CD4-positive, alpha-beta T cell treated with Interleukin-6 at 100 ng/mL for 8 hours (primary cell): ENCODE measurements around the gene KAT8.
"Not testable (repeated sequence)": the region's sequence is repeated elsewhere in the genome, so short reads cannot be mapped to it uniquely, and the experiment has no call there.

ENCODE experiments used
- DNase-seq: peaks from one replicate; pipeline ENCODE4 v3.0.0-alpha.2; 2020; ENCODE audit warnings: mixed read lengths, low spot score

KAT8 gene

DNA sequence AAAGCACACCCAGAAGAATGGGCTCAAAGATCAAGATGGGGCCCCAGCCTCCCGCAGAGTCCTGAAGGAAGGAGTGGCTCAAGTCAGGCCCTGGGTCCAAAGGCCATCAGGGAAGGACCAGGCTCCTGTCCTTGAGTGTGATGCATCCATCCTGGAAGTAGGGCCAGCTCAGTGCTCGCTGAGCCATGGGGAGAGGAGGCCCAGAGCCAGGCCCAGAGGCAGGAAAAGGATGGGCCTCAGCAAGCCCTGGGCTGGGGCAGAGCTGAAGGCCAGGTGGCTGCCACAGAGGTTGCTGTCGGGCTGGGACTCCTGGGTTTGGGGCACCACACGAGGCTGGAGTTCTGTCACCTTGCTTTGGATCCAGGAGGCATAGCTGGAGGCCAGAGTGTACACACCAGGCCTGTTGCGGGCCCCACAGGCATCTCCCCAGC, 14.4 kb downstream of the KAT8 start:
- no peak for DNase-seq

DNA sequence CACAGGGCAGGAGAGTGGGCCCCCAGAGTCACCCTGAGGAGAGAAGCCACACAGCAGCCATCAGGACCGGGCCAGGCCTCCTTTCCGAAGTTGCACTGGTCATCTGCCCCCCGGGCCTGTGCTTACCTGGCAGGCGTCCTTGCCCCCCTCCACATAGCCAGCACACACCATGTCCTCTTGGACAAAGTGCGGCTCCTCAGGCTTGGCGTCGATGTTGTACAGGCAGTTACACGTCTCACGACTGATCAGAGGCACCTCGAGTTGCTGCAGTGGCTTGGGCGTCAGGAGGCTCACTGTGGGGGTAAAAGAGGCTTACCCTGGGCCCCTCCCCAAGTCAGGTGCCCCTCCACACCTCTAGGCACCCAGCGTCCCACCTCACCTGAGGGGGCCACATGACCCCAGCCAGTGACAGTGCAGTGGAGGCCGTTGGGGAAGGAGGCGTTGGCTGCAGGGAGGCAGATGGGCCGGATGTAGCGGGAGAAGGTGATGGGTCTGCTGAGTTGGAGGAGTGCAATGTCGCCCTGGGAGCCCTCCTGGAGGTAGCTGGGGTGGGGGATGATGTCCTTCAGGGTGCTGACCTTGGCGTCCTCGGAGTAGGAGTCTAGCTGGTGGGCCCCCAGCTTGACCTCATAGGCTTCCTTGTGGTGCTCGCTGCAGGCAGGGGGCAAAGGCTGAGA, 15.0 kb downstream of the KAT8 start:
- DNase-seq: no peak

DNA sequence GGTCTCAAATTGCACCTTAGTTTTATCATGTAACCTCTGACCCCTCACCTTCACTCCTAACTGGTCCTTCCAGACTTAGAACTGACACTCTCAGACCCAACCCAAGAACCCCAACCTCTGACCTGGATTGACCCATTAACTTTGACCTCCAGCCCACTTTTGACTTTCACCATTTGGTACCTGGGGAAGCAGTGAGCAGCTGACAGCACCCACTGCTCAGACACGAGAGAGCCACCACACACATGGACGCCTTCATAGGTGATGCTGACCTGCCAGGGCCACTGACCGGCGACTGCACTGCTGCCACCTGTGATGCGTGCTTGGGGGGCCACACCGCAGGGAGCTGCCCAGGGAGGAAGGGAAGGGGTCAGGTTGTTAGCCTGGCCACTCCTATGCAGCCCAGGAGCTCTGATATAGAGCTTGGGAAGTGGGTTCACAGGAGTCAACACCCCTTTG, 15.6 kb downstream of the KAT8 start:
- no peak for DNase-seq

DNA sequence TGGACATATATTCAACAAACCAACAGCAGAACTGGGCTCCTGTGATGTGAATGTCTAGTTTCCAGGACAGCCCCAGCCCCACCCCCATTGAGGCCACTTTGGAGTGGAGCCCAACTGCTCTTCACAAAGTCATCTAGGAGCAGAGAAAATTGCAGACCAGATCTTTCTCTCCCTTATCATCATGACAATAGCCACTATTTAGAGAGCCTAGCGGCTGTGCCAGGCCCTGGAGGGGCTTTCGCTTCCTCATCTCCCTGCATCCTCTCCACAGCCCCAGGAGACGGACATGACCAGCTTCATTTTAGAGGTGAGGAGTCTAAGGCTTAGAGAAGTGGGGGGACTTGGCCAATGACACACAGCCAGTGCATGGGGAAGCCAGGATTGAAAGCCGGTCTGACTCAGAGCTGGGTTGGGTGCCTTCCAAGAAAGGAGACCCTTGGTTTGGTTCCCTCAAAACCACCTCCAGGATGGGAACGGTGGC, 16.7 kb downstream of the KAT8 start:
- DNase-seq: no peak

DNA sequence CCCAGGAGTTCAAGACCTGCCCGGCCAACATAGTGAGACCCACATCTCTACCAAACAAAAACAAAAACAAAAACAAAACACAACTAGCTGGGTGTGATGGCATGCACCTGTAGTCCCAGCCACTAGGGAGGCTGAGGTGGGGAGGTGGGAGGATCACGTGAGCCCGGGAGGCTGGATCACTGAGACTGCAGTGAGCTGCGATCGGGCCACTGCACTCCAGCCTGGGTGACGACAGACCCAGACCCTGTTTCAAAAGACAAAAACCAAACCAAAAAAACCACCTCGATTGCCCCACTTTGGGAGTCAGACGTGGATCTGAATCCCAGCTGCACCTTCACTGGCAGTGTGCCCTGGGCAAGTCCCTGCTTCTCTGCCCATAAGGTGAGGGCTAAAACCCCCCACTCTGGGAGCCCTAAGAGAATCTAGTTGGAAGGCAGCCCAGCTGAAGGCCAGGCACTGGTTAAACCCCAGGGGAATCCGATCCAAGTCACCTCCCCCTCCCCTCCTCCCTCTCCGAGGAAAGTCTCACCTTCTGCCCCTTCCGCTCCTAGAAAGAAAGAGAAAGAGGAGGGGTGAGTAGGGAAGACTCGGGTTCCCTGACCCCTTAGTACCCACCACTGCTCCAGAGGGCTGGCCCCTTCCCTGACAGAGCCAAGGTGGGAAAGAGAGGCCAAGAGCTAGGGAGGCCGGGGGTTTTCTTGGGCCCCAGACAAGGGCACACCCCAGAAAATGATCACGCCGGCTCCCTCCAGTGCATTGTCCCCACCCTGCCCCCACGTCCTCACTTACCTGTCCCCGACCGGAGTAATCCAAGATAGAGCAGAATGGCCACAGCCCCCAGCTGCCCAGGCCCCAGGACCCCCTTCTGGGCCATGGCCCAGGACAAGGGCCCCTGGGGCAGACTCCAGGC, 17.4 kb downstream of the KAT8 start:
- no peak for DNase-seq

DNA sequence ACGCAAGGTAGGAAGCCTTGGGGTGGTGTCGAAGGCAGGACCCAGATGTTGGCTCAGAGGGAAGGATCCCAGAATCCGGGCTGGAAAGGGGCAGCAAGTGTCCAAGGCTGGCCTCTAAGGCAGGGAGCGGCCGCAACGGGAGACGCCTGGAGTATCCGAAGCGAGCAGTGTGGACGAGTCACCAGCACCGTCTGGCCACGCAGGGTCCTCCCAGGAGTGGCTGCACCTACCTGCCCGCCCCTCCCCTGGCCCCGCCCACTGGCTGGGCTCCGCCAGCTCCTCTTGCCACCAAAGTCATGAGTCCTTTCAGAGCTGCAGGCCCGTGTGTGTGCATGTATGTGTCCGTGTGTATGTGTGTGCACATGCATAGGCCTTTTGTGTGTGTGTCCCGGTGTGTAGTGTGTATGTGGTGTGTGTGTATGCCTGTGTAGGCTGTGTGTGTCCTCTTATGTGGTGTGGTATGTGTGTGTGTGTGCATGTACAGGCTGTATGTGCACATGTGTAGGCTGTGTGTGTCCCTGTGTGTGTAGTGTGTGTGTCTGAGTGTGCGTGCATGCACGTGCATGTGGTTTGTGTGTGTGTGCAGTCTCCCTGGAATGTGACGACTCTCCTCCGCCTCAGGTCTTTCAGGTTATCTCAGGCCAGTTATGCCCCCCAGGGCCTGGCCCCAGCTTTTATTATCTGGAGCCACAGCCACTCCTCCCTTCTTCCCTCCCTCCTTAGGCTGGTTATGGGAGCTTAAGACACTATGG, 18.2 kb downstream of the KAT8 start, which contains the start of gene PRSS8:
PRSS8 (minus strand) TSS at position 193 of the 752 bp plus-strand sequence. CDS start 229 bp downstream, outside the sequence.
- no peak for DNase-seq

DNA sequence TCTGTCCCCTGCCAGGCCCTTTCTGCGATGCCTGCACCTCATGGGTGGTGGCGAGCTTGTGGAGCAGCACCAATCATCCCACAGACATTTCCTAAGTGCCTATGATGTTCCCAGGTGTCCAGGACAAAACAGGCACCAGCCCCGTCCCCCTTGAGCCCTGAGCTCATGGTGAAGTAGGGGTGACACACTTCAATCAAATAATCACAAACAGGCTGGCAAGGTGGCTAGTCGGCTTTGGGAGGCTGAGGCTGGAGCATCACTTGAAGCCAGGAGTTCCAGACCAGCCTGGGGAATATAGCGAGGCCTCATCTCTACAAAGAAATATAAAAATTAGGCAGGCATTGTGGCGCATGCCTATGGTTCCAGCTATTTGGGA, 18.8 kb downstream of the KAT8 start:
- DNase-seq: no peak

DNA sequence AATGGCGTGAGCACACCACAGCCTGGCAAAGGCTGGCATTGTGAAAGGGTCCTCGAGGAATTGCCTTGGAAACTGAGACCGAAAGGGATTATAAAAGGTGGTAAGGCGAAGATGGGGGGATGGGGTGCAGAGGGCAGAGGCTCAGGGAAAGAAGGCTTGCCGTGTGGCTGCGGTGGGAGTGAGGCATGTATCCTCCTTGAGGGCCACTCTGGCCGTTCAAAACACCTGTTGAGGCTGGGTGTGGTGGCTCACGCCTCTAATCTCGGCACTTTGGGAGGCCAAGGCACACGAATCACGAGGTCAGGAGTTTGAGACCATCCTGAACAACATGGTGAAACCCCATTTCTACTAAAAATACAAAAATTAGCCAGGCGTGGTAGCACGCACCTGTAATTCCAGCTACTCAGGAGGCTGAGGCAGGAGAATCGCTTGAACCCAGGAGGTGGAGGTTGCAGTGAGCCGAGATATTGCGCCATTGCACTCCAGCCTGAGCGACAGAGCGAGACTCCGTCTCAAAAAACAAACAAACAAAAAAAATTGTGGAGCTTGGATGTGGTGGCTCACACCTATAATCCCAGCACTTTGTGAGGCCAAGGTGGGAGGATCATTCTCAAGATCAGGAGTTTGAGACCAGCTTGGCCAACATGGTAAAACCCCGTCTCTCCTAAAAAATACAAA, 19.5 kb downstream of the KAT8 start:
- DNase-seq: not testable (repeated sequence)

DNA sequence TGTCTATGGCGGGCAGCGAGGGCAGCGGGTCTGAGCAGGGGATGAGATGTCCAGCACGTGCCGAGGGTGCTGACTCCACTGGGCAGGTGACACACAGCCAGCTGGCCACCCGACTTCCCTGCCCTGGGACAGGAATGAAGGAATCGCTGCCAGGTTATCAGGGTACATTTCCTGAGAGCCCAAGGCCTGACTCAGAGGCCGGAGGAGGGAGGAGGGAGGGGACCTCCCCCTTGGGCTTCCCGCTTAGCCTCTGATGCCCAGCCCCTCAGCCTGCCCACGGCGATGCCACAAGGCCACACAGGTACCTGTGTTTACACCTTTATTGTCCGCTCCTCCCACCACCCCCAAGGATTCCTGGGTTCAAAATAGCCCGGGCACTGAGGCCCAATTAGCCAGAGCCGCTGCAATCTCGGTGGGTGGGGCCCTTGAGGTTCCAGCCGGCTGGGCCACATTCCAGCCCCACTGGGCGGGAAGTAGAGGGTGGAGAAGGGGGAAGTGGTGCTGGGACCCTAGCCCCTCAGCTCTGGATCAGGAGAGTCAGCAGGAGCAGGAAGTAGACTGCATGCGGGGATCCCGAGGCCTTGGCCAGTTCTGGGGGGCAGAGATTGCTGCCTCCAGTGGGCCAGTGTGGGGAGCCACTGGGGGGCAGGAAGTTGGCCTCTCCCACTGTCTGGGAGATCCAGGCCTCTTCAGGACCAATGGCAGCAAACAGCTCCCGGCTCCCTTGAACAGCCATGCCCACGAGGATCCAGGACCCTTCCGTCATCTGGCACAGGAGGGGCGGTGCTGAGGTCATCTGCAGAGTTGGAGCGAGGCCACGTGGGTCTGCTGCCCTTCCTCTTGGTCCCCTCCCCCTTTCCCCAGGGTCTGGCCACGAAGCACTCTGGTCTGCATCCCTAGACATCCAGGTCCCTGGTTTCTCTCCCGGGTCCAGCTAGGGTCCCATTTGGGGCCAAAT, 21.4 kb downstream of the KAT8 start:
- no peak for DNase-seq

DNA sequence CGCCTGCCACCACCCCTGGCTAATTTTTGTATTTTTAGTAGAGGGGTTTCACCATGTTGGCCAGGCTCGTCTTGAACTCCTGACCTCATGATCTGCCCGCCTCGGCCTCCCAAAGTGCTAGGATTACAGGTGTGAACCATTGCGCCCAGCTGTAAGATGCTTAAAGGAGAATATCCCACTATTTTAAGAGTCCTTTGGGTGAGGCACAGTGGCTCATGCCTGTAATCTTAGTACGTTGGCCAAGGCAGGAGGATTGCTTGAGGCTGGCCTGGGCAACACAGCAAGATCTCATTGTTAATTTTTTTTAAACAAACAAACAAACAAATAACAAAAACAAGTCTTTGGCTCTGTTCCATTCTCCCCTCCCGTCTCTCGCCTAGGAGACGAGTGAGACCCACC, 23.6 kb downstream of the KAT8 start:
- DNase-seq: not testable (repeated sequence)

DNA sequence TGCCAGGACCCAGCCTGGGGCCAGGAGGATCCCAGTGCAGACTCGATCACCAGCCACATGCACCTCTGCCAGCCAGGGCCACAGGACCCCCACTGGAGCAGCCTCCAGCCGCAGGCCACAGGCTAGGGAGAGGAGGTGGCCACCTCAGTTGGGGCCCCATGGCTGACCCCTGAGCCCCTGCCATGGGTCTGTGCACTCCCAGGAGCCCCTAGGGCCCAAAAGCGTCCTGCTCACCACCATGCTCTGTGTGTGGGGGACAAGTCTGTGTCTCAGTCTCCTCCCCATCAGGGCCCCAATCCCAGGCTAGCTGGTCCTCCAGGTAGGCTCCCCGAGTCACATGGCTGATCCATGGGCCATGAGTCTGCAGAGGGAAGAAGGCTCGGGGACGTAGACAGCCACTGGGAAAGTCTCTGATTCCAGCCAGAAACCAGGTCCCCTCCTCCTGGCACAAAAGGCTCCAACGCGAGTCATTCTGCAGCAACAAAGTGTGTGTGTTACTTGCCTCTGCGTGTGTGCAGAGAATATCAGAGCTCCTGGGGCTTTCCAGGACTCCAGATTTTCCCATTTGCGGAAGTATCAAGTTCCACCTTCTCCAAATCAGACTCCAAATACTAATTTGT, 24.1 kb downstream of the KAT8 start:
- DNase-seq: no peak

DNA sequence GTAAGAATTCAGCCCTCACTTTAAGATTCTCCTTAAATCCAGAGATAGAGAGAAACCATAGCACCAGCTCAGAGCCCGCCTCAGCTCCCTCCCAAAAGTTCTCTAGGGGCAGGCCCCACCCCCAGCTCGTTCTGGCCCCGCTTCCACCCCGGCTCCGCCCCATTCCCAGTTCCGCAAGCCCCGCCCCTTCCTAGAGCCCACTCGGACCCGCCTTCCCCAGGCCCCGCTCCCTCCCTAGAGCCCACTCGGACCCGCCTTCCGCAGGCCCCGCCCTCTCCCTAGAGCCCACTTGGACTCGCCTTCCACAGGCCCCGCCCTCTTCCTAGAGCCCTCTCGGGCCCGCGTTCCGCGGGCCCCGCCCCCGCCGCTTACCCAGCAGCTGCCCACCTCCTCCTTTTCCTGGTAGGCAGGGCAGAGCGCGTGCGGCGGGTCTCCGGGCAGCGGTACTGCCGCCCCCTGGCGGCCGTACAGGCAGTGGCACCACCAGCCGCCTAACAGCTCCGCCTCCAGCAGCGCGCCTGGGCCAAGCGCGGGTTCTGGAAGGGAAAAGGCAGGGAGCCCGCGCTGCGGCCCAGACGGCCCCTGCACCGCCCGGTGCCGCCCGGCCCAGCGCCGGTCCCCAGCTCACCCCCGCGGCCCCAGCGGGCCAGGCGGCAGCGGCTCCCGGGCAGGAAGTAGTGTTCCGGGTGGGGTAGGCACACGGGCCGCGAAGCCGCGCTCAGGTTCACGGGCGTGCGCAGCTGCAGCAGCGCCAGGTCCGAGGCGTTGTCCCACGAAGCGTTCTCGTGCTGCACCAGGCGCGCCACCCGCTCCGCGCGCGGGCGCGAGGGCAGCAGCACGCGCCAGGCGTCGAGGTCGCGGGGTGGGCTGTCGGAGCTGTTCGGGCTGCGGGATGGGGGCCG, 24.9 kb downstream of the KAT8 start:
- peak; percentile 100 for DNase-seq

DNA sequence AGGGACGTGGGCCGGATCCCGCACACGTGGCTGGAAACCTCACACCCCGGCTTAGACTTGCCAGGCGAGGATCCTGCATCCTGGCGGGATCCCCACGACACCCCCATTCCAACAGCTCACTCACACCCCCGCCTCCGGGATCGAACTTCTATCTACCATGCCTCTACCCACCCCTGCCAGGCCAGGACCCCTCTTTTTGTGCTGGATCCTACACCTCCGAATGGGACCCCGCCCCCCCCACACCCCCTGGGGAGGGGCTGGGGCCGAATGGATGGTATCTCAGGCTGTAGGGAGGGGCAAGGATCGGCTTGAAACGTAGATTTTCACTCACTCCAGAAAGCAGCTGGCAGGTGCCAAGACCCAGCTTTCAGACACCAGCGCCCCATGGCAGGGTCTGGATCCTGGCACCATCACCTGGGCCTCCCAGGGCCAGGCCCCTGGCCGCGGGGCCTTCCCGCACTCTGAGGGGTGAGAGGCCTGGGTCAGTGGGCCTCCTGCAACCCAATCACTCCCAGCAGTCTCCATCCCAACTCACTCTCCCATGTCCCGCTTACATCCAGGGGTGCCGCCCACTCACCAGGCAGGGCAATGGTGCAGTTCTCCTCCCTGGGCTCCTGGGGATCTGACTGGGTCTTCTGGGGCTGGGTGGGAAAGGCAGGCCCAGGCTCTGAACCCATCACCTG, 25.7 kb downstream of the KAT8 start:
- no peak for DNase-seq

DNA sequence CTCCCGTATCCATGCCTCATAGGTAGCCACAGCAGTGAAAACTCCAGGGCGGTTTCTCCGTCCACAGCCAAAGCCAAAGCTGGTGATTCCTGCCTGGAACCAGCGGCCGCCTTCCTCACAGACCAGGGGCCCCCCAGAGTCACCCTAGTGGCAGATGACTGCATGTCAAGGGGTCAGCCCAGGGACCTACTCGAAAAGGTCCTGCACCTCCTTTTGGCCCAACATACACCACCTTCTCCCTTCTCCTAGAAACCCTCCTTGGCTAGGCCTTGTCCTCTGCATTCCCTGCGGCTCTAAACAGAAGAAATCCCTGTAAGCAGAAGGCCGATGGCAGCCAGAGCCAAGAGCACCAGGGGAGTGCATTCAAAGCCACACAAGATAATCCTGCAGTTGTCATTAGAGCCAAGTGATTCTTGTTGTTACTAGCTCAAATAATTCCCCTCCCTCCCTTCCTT, 26.3 kb downstream of the KAT8 start:
- DNase-seq: no peak

DNA sequence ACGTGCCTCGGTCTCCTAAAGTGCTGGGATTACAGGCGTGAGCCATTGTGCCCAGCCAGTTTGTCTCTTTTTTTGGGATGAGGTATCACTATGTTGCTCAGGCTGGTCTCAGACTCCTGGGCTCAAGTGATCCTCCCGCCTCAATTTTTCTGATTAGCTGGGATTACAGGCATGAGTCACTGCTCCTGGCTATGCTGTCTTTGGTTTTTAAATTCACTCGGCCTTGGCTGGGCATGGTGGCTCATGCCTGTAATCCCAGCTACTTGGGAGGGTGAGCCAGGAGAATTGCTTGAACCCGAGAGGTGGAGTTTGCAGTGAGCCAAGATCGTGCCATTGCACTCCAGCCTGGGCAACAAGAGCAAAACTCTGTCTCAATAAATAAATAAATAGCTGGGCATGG, 27.0 kb downstream of the KAT8 start:
- not testable (repeated sequence) for DNase-seq

DNA sequence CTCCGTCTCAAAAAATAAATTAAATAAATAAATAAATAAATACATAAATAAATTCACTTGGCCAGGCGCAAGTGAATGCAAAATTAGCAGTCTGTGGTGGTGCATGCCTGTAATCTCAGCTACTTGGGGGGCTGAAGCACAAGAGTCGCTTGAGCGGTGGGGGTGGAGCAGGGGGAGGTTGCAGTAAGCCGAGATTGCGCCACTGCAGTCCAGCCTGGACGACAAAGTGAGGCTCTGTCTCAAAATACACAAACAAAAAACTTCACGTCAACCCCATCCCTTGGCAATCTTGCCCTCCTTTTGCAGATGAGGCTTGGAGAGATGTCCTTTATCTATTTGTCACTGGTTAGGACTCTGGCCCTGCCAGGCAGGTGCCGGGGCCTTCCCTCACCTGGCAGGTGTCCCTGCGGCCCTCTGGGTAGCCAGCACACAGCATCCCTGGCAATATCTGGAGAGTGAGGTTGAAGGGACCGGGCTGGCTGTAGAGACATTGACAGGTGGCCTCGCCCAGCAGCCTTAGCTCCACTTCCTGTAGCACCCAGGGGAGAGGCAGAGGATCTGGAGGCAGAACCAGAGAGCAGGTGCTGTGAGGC, 28.0 kb downstream of the KAT8 start:
- no peak for DNase-seq

DNA sequence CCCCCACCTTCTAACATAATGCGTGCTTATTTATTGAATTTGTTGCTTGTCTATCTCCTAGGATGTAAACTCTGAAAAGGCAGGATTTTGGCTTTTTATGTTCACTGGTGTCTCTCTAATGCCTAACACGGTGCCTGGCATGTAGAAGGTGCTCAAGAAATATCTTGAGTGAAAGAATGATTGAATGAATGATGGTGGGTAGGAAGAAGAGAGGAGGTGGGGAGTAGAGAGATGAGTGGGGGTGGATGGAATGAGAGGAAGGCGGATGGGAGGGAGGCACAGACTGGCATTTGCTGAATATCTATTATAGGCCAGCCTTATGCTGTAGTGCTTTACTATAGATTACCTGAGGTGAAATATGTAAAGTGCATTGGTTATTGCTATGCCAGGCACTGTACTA, 30.1 kb downstream of the KAT8 start:
- DNase-seq: no peak

DNA sequence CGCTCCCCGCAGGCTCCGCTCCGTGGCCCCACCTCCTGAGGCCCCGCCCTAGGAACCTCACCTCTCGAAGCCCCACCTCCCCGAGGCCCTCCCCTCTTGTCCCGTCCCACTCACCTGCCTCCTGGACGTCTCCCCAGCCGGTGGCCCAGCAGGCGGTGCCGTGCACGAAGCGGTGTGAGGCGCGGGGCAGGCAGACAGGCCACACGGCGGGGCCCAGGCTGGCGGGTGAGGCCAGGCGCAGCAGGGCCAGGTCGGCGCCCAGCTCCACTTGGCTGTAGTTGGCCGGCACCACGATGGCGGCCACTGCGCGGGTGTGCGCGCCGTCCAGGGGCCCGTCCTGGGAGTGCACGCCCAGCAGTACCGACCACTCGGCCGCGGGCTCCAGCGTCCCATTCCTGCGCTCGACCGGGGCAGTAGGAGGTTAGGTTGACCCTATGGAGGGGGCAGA, 30.8 kb downstream of the KAT8 start:
- no peak for DNase-seq
